BJ (cell line): ENCODE results near the gene PATL1. TPM values are rescaled to one million over a fixed set of nuclear protein-coding genes. Genes with fewer than 3 reads are reported as not detected.

Source experiments
- CTCF ChIA-PET: fragments of 350-600 bp; formaldehyde crosslinking; extraction: SDS; loops from one replicate; lab custom pipeline; 2021; ENCODE audit warnings: antibody characterized with exemption, inconsistent platforms; lab: Yijun Ruan, JAX
- POLR2A ChIA-PET: fragments of 300-600 bp; sonication (Branson Sonifier 250); formaldehyde crosslinking; extraction: SDS; loops from one replicate; lab custom pipeline; 2021; ENCODE audit warnings: antibody characterized with exemption; lab: Charles Lee
- DNase-seq: peaks from one replicate; pipeline ENCODE4 v3.0.0-alpha.2; 2011; ENCODE audit warnings: low read depth
- H3K27me3 ChIP-seq: 2 replicates; pipeline ENCODE4 v1.6.0; 2011; ENCODE audit warnings: low read length; ENCODE audit not compliant: control insufficient read depth, insufficient read depth
- H3K36me3 ChIP-seq: 2 replicates; pipeline ENCODE4 v1.5.1; 2011; ENCODE audit warnings: low read length; ENCODE audit not compliant: control insufficient read depth, insufficient read depth
- H3K4me3 ChIP-seq: 2 replicates; pipeline ENCODE4 v1.5.1; 2011; ENCODE audit warnings: low read depth, mild to moderate bottlenecking, control low read depth, low read length
- CTCF ChIP-seq: IDR thresholded peaks from 2 replicates; pipeline ENCODE4 v1.5.1; 2011; ENCODE audit warnings: low read depth, mild to moderate bottlenecking, control low read depth, inconsistent platforms, low read length, moderate library complexity; ENCODE audit not compliant: insufficient read depth
- polyA plus RNA-seq: library from polyadenylated mRNA; depleted of rRNA; stranded (reverse); fragments of >200 nt; gene quantifications from 2 replicates; pipeline ENCODE4 v1.2.3, GENCODE V29; 2011

PATL1 gene
- polyA plus RNA-seq, 1 experiment = 34.3 TPM

DNA sequence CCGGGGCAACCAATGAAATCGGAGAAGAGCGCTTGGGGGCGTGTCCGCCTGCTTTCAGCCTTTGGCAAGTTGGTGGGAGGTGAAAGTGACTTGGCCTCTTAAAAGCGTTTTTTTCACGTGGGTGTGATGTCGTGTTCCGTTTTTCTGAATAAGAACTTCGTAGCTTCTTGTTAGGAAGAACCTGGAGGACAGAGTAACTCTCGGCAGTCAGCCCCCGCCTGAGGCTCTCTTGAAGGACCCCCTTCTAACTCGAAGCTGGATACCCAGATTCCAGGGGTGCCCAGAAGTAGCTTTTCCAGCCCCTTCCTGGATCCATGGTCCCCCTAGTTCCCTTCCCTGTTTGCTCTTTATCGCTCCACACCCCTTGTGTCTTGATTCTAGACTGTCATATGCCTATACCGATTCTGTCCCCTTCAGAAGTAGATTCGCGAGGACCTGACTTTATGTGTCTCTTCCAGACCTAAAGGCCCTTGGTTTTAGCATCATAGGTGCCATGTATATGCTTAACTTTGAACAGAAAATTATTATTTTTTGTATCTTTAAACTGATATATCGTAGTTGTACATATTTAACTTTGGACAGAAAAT is 52.3 kb downstream of the PATL1 start:
- no peaks in the 10 kb centered on the region for H3K27me3 ChIP-seq
- DNase-seq = no peak
- H3K36me3 ChIP-seq = no peaks in the 10 kb centered on the region
- H3K4me3 ChIP-seq = peak overlapping the region; percentile 47
- POLR2A ChIA-PET = interaction anchor here (0.5 to 1.0 kb wide), 2 partner anchors 52 to 56 kb away, joined by 3 to 6 read pairs; partner anchors contain the start of gene PATL1
- no peak for TF ChIP-seq CTCF
- CTCF ChIA-PET = interaction anchor here (0.8 to 1.6 kb wide), 6 partner anchors 13 to 80 kb away, joined by 3 to 4 read pairs (median 3); no protein-coding TSS in a partner anchor

DNA sequence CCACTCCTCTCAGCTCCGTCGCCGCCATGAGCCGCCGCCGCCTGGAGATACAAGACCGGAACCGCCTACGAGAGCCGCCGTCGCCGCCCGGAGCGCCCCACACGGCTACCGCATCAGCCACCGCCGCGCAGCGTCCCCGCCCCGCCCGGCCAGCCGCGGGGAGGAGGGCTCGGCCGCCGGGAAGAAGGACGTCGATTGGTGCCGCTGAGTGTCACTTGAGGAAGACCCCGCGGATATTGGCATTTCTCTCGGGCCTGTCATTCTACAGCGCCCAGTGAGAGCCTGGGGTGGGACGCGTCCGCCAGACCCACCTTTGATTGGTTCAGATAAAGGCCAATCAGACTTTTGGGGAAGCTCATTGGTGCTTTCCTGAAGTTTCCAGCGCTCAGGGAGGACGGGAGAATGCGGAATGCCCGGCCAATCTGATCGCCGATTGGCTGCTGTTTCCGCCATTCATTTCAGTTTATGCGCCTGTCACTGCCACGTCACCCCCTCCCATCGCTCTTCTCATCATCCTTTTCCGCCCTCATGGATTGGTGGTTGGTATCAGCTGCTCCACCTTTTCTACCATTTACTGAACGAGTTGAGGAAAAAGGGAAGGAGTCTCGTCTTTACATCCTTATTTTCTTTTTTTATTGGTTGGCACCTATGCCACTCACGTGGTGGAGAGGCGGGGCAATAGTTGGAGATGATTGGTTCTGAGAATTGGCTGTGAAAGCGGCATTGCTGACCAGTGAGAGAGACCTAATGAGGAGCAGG is 53.0 kb downstream of the PATL1 start, which contains the start of gene OSBP:
Gene OSBP, minus strand, starts transcription at position 138 of the 759 bp plus-strand sequence. Its CDS starts 110 bp downstream, at position 28.
- ChIA-PET POLR2A (interaction anchor here (0.6 to 1.0 kb wide), 2 partner anchors 53 to 1563 kb away, joined by 3 read pairs; partner anchors contain the start of gene PATL1), CTCF (interaction anchor here (0.6 to 1.6 kb wide), 7 partner anchors 11 to 987 kb away, joined by 3 to 4 read pairs (median 3); no protein-coding TSS in a partner anchor)
- peak; percentile 100 for DNase-seq
- Histone ChIP-seq H3K27me3 (no peaks in the 10 kb centered on the region), H3K4me3 (peak within 1 kb of the TSS; percentile 86), H3K36me3 (no peaks in the 10 kb centered on the region)
- TF ChIP-seq CTCF = no peak

- Histone ChIP-seq H3K4me3 (peak overlapping the region; percentile 86), H3K36me3 (peaks cover 1% of the 10 kb centered on the region; the same call in 1 of the 2 replicates), H3K27me3 (no peaks in the 10 kb centered on the region)
- no peak for TF ChIP-seq CTCF
- POLR2A ChIA-PET = interaction anchor here (0.6 to 1.0 kb wide), 2 partner anchors 54 to 1564 kb away, joined by 3 read pairs; partner anchors contain the start of gene PATL1
- CTCF ChIA-PET = interaction anchor here (0.6 to 1.6 kb wide), 4 partner anchors 10 to 78 kb away, joined by 3 to 4 read pairs (median 4); no protein-coding TSS in a partner anchor
- DNase-seq = no peak
Measured at GRCh38 chr11:59615120-59615636, 53.7 kb downstream of the PATL1 start.

- ChIA-PET CTCF (no interaction called here), POLR2A (interaction anchor here (0.5 kb wide), 1 partner anchor 54 kb away, joined by 4 read pairs; no protein-coding TSS in a partner anchor)
- no peak for DNase-seq
- Histone ChIP-seq H3K4me3 (peak overlapping the region; percentile 86), H3K36me3 (peaks cover 4% of the 10 kb centered on the region; the same call in 1 of the 2 replicates), H3K27me3 (no peaks in the 10 kb centered on the region)
- TF ChIP-seq CTCF = no peak
Measured at GRCh38 chr11:59614277-59615119, 54.3 kb downstream of the PATL1 start.
